TTC549 (cell line): Measurements from ENCODE around the gene PTCH1.

ENCODE experiments used
- FAIRE-seq: peaks from 2 replicates; lab custom pipeline; 2012; peaks lifted over from hg19 to GRCh38; lab: Jason Lieb, UNC

PTCH1 gene

DNA sequence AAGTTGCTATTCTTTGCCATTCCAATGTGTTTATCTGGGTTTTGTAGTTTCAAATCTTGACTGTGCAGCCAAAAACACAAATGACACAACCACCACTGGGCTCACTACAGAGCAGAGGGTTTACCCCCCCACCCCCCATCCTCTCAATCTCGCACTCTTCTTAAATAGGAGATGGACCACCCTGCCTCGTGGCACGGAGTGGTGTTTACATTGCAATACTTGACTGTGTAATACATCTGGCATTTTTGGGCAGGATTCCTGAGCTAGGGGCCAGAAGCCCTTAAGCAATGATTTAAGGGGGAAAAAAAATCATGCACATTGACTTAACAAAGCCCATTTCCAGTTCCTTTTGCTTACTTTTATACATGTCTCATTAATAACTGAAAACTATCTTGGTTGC, 19.0 kb downstream of the PTCH1 start:
- no peak for FAIRE-seq

DNA sequence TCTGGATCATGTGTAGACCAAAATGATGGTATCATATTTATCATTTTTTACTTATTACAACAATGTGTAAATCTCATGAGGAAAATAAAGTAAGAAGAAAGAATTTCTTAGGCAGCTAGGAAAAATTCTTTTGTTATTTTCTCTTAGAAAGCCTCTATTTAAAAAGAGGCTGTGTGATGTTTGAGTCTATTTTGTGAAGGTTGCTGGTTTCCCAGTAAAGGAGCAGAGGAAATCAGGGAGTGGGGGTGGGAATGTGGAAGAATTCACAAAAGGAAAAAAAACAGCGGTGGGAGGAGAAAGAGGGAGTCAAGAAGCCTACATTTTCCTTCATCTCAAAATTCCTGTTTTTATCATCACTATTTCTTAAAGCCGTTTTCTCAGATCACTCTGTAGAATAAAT, 20.1 kb downstream of the PTCH1 start:
- no peak for FAIRE-seq

DNA sequence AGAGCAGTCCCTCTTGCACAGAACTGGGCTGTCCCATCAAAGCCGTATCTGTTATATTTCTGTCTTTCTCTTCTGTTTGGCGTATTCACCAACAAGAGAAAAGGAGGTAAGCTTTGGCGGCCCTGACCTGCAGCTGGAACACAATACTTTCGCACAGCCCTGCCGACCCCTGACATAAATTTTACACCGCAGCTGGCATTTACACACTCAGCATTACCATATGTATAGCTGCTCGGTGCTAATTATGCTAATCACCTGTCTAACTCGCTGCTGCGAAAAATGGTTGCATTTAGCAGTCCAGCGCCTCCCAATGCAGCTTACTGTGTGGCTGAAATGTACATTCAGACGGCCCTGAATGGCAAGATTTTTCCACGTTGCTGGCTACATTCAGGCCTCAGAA, 20.8 kb downstream of the PTCH1 start:
- no peak for FAIRE-seq

DNA sequence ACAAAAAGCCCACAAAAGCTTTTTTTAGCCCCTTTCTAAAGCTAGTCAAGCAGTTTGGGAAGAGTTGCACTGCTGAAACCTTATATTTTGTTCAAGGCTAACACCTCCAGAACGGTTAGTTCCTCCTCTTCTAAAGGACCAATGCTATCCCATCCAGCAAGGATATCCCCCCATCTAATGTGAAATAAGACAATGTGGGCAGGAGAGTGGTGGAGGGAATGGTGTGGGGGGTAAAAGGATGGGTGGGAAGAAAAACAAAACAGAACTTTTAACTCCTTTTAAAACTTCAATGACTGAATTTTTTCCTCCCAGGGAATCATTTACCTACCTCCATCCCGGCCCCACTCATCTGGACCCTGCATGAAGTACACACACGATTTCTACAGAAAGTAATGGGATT, 21.2 kb downstream of the PTCH1 start:
- no peak for FAIRE-seq

GRCh38 chr9:95494416-95495371, 22.1 kb downstream of the PTCH1 start:
- no peak for FAIRE-seq

GRCh38 chr9:95494022-95494415, 22.8 kb downstream of the PTCH1 start:
- FAIRE-seq, result no peak

DNA sequence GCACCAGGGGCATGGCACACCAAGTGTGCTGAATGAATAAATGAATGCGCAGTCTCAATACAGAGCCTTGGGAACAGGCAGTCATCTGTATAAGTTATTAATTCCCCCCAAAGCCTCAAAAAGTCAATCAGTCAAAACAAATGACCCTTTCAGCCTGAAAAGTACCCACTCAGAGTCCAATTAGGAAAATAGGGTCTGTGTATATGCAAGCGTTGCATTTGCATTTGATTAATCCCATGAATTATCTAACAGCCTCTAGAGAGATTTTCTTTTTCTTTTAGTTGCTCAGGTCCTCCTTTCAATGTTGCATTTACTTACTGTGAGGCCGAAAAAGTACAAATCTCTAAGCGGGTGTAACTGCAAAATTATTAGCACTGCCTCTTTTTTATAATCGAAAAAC, 23.4 kb downstream of the PTCH1 start:
- FAIRE-seq, result no peak

- no peak for FAIRE-seq
Measured at GRCh38 chr9:95491543-95492320, 25.0 kb downstream of the PTCH1 start.

GRCh38 chr9:95488954-95489353, 27.8 kb downstream of the PTCH1 start:
- FAIRE-seq, result no peak

GRCh38 chr9:95486318-95486717, 30.5 kb downstream of the PTCH1 start:
- no peak for FAIRE-seq

DNA sequence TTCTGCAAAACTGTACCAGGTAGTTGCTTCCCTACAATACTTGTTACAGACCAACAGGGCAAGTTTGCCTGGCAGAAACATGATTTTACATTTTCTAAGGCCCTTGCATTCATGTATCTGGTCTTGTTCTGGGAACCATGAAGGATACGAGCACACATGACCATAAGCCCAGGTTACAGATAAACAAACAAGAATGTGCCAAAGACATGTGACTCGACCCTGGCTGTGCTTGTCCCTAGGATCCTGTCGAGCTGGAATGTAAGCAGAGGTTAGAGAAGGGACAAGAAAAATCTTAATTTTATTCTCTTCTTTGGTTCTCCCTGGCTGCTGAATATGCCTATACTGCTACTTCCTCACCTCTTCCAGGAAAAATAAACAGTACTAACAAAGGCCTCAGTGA, 32.5 kb downstream of the PTCH1 start:
- FAIRE-seq, result no peak

DNA sequence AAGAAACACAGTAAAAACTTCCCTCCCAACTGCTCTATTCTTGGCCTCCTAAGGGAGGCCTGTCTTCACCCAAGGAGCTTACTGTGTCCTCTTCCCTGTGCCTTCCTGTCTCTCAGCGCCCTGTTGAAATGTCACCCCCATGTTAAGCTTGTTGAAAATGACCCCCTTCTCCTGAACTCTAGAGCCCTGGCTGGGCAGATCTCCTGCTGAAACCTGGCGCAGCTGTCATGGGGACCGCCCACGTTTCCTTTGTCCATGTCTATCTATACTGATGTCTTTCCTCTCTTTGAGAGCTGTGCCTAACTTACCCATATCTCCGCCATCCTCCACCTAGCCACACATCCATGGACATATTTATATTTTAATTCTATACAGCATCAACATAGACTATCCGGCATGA, 33.3 kb downstream of the PTCH1 start:
- no peak for FAIRE-seq

DNA sequence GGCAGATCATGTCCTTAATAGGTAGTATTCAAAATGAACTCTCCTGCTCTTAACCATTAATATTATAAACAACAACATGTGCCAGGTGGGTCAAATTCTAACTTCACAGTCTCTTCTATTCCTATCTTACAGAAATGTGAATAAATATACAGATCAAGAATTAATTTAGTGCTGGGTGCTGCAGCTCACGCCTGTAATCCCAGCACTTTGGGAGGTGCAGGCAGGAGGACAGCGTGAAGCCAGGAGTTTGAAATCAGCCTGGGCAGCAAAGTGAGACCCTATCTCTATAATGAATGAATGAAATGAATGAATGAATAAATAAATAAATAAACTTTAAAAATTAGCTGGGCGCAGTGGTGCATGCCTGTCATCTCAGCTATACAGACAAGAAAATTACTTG, 34.1 kb downstream of the PTCH1 start:
- FAIRE-seq, result no peak

DNA sequence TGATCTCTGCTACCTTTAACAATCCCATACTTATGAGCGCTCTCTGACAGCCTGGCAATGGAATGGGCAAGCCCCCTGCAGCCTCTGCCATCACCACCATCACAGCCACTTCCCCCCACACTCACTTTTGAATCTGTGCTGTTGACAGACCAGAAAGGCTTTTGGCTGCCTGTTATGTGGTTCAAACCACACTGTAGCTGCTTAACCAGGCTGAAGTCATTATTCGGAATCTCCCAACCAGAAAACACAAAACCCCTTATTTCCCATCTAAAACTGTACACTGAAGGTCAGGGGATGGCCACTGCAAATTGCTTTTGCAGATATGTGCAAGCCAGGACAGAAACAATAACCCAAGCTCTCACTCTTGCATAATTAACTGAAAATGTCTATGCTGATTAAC, 35.8 kb downstream of the PTCH1 start:
- FAIRE-seq, result no peak

- no peak for FAIRE-seq
Measured at GRCh38 chr9:95480346-95480745, 36.4 kb downstream of the PTCH1 start.

GRCh38 chr9:95479330-95479729, 37.4 kb downstream of the PTCH1 start:
- no peak for FAIRE-seq

- no peak for FAIRE-seq
Measured at GRCh38 chr9:95478335-95478734, 38.4 kb downstream of the PTCH1 start.

GRCh38 chr9:95477885-95478284, 38.9 kb downstream of the PTCH1 start:
- FAIRE-seq, result no peak

GRCh38 chr9:95477441-95477840, 39.3 kb downstream of the PTCH1 start:
- FAIRE-seq, result no peak

- no peak for FAIRE-seq
Measured at GRCh38 chr9:95468791-95469190, 48.0 kb downstream of the PTCH1 start.

DNA sequence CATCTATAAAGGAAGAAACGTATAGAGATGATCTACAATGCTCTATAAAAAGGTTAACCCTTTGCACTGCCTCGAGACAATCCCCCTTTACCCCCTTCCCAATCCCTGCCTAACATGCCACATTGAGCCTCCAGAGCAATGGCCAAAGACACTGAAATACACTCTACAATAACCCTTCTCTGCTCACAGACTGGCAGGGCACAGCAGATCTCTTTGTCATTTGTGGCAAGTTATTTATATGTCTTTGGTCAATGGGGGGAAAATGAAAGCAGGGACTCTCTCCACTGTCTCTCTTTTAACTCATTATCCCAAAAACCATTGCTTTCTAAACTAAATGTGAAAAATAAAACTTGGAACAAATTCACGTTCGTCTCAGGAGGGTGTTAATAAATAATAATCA, 51.7 kb downstream of the PTCH1 start:
- FAIRE-seq, result no peak

DNA sequence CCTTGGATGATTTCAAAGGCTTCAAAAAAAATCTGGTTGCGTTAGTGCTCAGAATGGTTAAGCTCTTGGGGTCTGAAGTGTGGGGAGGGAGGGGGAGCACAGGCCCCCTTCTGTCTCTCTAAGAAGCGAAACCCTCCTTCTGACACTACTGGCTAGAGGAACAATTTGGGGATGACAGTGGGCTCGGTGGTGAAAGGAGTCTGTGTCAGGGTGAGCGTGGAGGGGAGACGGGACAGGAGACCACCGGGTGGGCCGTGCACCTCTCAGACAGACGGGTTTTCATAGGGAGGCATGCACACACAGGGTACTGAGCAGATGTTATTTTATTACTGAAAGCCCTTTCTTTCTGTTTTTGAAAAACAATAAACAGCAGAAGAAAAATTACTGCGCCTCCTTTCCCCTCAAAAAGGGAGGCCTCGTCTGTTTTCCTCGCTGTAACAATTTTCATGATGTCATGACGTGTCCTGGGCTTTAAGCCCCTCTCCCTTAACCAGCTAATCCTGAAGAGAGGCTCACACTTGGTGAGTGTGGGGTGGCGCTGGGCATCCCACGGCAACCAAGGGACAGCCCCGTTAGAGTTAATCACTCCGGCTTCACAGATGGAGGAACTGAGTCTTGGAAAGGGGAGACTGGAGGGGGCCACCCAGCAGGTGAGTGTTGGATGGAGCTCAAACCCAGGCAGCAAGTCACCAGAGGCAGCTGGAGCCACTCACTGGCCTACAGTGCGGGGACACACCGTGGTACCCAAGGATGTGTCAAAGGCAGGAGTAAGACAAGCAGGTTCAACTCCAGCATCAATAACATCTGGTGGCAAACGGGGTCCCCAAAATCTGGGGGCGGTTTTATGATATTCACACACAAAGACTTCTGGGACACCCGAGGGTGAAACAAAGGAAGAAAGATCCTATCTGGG, 53.4 kb downstream of the PTCH1 start:
- no peak for FAIRE-seq
